Liver (tissue), 3 donors: ENCODE data around the gene TERT.

ENCODE experiments used
- GABPA ChIP-seq, 2 donors: IDR thresholded peaks in 1 of 2; conservative IDR thresholded peaks in 1 of 2; 2 replicates each; pipeline ENCODE4 v1.6.1; 2016; ENCODE audit warnings: antibody characterized with exemption in 2 of 2, mild to moderate bottlenecking in 1 of 2, moderate library complexity in 1 of 2
- JUND ChIP-seq, 2 donors: IDR thresholded peaks; 2 replicates each; pipeline ENCODE4 v1.6.1; 2016; ENCODE audit warnings: antibody characterized with exemption in 2 of 2
- SP1 ChIP-seq: IDR thresholded peaks from 2 replicates; pipeline ENCODE4 v1.6.1; 2018; ENCODE audit warnings: antibody characterized with exemption, mild to moderate bottlenecking
- YY1 ChIP-seq: IDR thresholded peaks from 2 replicates; pipeline ENCODE4 v1.6.1; 2016; ENCODE audit warnings: antibody characterized with exemption, mild to moderate bottlenecking
- TF ChIP-seq, protein P1 (sequence below): fragments of 150-350 bp; IDR thresholded peaks from 2 replicates; pipeline ENCODE4 v1.5.1; 2017; ENCODE audit warnings: improper control_type of control experiment, low read depth, low read length; ENCODE audit not compliant: missing input control
- TF ChIP-seq, protein P2 (sequence below): IDR thresholded peaks from 2 replicates; pipeline ENCODE4 v1.6.1; 2016; ENCODE audit warnings: antibody characterized with exemption
- donor health status: healthy.
- donor health status: healthy.

DNA sequence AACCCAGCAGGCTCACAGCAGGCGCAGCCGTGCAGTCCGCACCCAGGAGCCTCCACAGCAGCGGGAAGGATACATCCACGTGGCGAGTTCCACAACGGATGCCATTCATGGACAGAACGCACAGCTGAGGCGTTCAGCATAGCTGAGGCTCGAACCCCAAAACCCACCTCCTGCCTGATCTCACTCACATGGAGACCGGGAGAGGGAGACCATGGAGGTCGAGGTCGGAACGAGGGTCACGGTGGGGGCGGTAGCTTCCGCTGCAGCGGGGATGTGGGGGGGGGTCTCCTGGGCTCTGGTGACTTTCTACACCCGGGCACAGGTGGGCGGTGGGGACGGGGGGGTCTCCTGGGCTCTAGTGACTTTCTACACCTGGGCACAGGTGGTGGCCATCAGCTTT lies 17.5 kb downstream of the TERT start:
- TF ChIP-seq, protein P1, sequence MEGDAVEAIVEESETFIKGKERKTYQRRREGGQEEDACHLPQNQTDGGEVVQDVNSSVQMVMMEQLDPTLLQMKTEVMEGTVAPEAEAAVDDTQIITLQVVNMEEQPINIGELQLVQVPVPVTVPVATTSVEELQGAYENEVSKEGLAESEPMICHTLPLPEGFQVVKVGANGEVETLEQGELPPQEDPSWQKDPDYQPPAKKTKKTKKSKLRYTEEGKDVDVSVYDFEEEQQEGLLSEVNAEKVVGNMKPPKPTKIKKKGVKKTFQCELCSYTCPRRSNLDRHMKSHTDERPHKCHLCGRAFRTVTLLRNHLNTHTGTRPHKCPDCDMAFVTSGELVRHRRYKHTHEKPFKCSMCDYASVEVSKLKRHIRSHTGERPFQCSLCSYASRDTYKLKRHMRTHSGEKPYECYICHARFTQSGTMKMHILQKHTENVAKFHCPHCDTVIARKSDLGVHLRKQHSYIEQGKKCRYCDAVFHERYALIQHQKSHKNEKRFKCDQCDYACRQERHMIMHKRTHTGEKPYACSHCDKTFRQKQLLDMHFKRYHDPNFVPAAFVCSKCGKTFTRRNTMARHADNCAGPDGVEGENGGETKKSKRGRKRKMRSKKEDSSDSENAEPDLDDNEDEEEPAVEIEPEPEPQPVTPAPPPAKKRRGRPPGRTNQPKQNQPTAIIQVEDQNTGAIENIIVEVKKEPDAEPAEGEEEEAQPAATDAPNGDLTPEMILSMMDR = no peak
- no peak for TF ChIP-seq GABPA (IDR thresholded peaks at IDR 0.05 in 1 of 2, conservative IDR thresholded peaks at IDR 0.05 in 1 of 2)
- no peak for TF ChIP-seq SP1
- no peak for TF ChIP-seq YY1
- TF ChIP-seq, protein P2, sequence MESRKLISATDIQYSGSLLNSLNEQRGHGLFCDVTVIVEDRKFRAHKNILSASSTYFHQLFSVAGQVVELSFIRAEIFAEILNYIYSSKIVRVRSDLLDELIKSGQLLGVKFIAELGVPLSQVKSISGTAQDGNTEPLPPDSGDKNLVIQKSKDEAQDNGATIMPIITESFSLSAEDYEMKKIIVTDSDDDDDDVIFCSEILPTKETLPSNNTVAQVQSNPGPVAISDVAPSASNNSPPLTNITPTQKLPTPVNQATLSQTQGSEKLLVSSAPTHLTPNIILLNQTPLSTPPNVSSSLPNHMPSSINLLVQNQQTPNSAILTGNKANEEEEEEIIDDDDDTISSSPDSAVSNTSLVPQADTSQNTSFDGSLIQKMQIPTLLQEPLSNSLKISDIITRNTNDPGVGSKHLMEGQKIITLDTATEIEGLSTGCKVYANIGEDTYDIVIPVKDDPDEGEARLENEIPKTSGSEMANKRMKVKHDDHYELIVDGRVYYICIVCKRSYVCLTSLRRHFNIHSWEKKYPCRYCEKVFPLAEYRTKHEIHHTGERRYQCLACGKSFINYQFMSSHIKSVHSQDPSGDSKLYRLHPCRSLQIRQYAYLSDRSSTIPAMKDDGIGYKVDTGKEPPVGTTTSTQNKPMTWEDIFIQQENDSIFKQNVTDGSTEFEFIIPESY = no peak
- no peak for TF ChIP-seq JUND (IDR thresholded peaks at IDR 0.05)
